T-cell (primary cell): ENCODE data around the gene CTSL. TPM values are rescaled to one million over a fixed set of nuclear protein-coding genes. Genes with fewer than 3 reads are reported as not detected.
"Not testable (repeated sequence)": the region's sequence is repeated elsewhere in the genome, so short reads cannot be mapped to it uniquely, and the experiment has no call there.

ENCODE experiments used
- ATAC-seq, 4 experiments: fragments of 200-7000 bp in 3 of 4; fragments of 150-1000 bp in 1 of 4; cut with Tn5 transposase; replicated peaks in 1 of 4; 1 replicate in 3 of 4; 2 replicates in 1 of 4; pipeline ENCODE4 v1.10.0; 2021; ENCODE audit warnings: moderate library complexity in 3 of 4, mild to moderate bottlenecking in 2 of 4, moderate number of reproducible peaks in 1 of 4
- CTCF ChIA-PET, 2 donors: fragments of 300-600 bp; sonication (Branson Sonifier 250); formaldehyde crosslinking; loops; one replicate each; lab custom pipeline; 2022; ENCODE audit warnings: antibody characterized with exemption in 2 of 2; lab: Charles Lee
- POLR2A ChIA-PET, 2 donors: fragments of 300-600 bp; sonication (Branson Sonifier 250); formaldehyde crosslinking; loops; one replicate each; lab custom pipeline; 2022; ENCODE audit warnings: antibody characterized with exemption in 2 of 2; lab: Charles Lee
- DNase-seq, 35 experiments: peaks; one replicate each; pipeline versions ENCODE4 v3.0.0 to v3.0.0-alpha.2; 2013 to 2023
- H3K27ac ChIP-seq: one replicate; pipeline ENCODE4 v1.5.1; 2013; ENCODE audit warnings: low read length
- H3K27me3 ChIP-seq, 2 experiments: replicated peaks in 1 of 2; 1 replicate in 1 of 2; 2 replicates in 1 of 2; pipeline versions ENCODE4 v1.6.1 to v1.7.0; 2013; ENCODE audit warnings: low read length in 1 of 2, mixed read lengths in 1 of 2; ENCODE audit not compliant: control insufficient read depth in 2 of 2, insufficient read depth in 2 of 2; ENCODE audit errors: extremely low read depth in 1 of 2
- H3K36me3 ChIP-seq, 2 donors: 1 replicate in 1 of 2; 2 replicates in 1 of 2; pipeline versions ENCODE4 v1.6.1 to v1.7.0; 2013; ENCODE audit warnings: low read length in 1 of 2; ENCODE audit not compliant: control insufficient read depth in 2 of 2, insufficient read depth in 1 of 2; ENCODE audit errors: extremely low read depth in 1 of 2
- H3K4me1 ChIP-seq, 2 experiments: 1 replicate in 1 of 2; 2 replicates in 1 of 2; pipeline versions ENCODE4 v1.6.1 to v1.7.0; 2013; ENCODE audit warnings: low read length in 2 of 2, mixed read lengths in 1 of 2; ENCODE audit not compliant: insufficient read depth in 2 of 2, control insufficient read depth in 1 of 2; ENCODE audit errors: extremely low read depth in 1 of 2
- H3K4me3 ChIP-seq, 2 donors: 1 replicate in 1 of 2; 2 replicates in 1 of 2; pipeline versions ENCODE4 v1.5.1 to v1.7.0; 2013; ENCODE audit warnings: mild to moderate bottlenecking in 2 of 2, low read length in 1 of 2, moderate library complexity in 1 of 2; ENCODE audit not compliant: control insufficient read depth in 1 of 2; ENCODE audit errors: extremely low read depth in 1 of 2
- H3K9me3 ChIP-seq: 2 replicates; pipeline ENCODE4 v1.7.0; 2013
- H3K27ac Mint-ChIP-seq, 2 donors: one replicate each; pipeline ENCODE4 v1.8.0; 2020 to 2021; ENCODE audit warnings: mild to moderate bottlenecking in 2 of 2, mixed read lengths in 2 of 2
- H3K27me3 Mint-ChIP-seq, 2 donors: one replicate each; pipeline ENCODE4 v1.8.0; 2021 to 2022; ENCODE audit warnings: mixed read lengths in 2 of 2
- H3K36me3 Mint-ChIP-seq: one replicate; pipeline ENCODE4 v1.8.0; 2021; ENCODE audit warnings: mixed read lengths
- H3K4me1 Mint-ChIP-seq, 3 donors: one replicate each; pipeline ENCODE4 v1.8.0; 2020 to 2022; ENCODE audit warnings: mixed read lengths in 3 of 3, mild to moderate bottlenecking in 1 of 3
- H3K4me3 Mint-ChIP-seq, 3 donors: one replicate each; pipeline ENCODE4 v1.8.0; 2020 to 2022; ENCODE audit warnings: mild to moderate bottlenecking in 3 of 3, mixed read lengths in 3 of 3, moderate library complexity in 3 of 3
- H3K9me3 Mint-ChIP-seq, 3 donors: one replicate each; pipeline ENCODE4 v1.8.0; 2020 to 2022; ENCODE audit warnings: mixed read lengths in 3 of 3
- whole genome bisulfite sequencing: methylation state at CpG from one replicate; pipeline ENCODE4 v1.1.5; 2013; ENCODE audit warnings: missing lambda C conversion rate; ENCODE audit not compliant: insufficient coverage; 5-methylcytosine and 5-hydroxymethylcytosine counted together
- total RNA-seq, 35 experiments: library from RNA in 6 of 35; stranded (reverse) in 6 of 35; fragments of 120-200 nt in 1 of 35; gene quantifications; one replicate each; pipeline versions ENCODE4 v1.2.1 to v1.2.4 and lab custom pipeline; 2013 to 2026

Gene CTSL
- total RNA-seq, 5 donors from 2014 or later (not counting 1 experiment from before 2014, with no cell fraction given): 0.54 to 141 (median 54.5) TPM

GRCh38 chr9:87739546-87739945 lies 13.6 kb downstream of the CTSL start:
- H3K36me3 Mint-ChIP-seq: no peaks in the 10 kb centered on the region
- H3K27me3 ChIP-seq: peaks cover 0 to 2% of the 10 kb centered on the region in 2 experiments
- H3K36me3 ChIP-seq: no peaks in the 10 kb centered on the region
- peaks cover 4 to 11% (median 8%) of the 10 kb centered on the region in 3 donors for H3K9me3 Mint-ChIP-seq
- H3K4me1 Mint-ChIP-seq: peaks cover 5 to 9% (median 7%) of the 10 kb centered on the region in 3 donors
- CTCF ChIA-PET: no interaction called here
- 88% methylated on average over 2 of the region's 3 CpGs for WGBS
- no peaks in the 10 kb centered on the region for H3K9me3 ChIP-seq
- no peak overlapping the region for H3K27ac ChIP-seq
- DNase-seq (no peak), ATAC-seq (no peak)
- no peak overlapping the region for H3K4me3 ChIP-seq
- H3K4me1 ChIP-seq: peaks cover 0 to 8% of the 10 kb centered on the region in 2 experiments
- POLR2A ChIA-PET: no interaction called here
- H3K27ac Mint-ChIP-seq: no peak overlapping the region
- no peak overlapping the region for H3K4me3 Mint-ChIP-seq
- H3K27me3 Mint-ChIP-seq: peaks cover 7 to 15% of the 10 kb centered on the region in 2 donors

- Histone ChIP-seq H3K36me3 (no peaks in the 10 kb centered on the region), H3K27ac (no peak overlapping the region), H3K4me1 (peaks cover 0 to 8% of the 10 kb centered on the region in 2 experiments), H3K4me3 (no peak overlapping the region), H3K27me3 (peaks cover 0 to 2% of the 10 kb centered on the region in 2 experiments), H3K9me3 (no peaks in the 10 kb centered on the region)
- peaks cover 7 to 15% of the 10 kb centered on the region in 2 donors for H3K27me3 Mint-ChIP-seq
- H3K4me1 Mint-ChIP-seq: peaks cover 5 to 9% (median 7%) of the 10 kb centered on the region in 3 donors
- H3K4me3 Mint-ChIP-seq: no peak overlapping the region
- no peak for DNase-seq
- no CpG with 5 or more reads among the region's 3 CpGs for WGBS
- no peaks in the 10 kb centered on the region for H3K36me3 Mint-ChIP-seq
- ATAC-seq: no peak
- H3K27ac Mint-ChIP-seq: no peak overlapping the region
- POLR2A ChIA-PET: no interaction called here
- CTCF ChIA-PET: no interaction called here
- peaks cover 4 to 11% (median 8%) of the 10 kb centered on the region in 3 donors for H3K9me3 Mint-ChIP-seq
Observed at GRCh38 chr9:87740209-87740608, 14.3 kb downstream of the CTSL start.

GRCh38 chr9:87741326-87741725 lies 15.4 kb downstream of the CTSL start:
- no peak overlapping the region for H3K4me3 Mint-ChIP-seq
- ChIA-PET CTCF (no interaction called here), POLR2A (no interaction called here)
- Histone ChIP-seq H3K4me1 (peaks cover 0 to 8% of the 10 kb centered on the region in 2 experiments), H3K27ac (no peak overlapping the region), H3K9me3 (no peaks in the 10 kb centered on the region), H3K27me3 (peaks cover 0 to 2% of the 10 kb centered on the region in 2 experiments), H3K36me3 (no peaks in the 10 kb centered on the region), H3K4me3 (no peak overlapping the region)
- peaks cover 7 to 10% of the 10 kb centered on the region in 2 donors for H3K27me3 Mint-ChIP-seq
- H3K4me1 Mint-ChIP-seq: peaks cover 5 to 9% (median 7%) of the 10 kb centered on the region in 3 donors
- no peak overlapping the region for H3K27ac Mint-ChIP-seq
- ATAC-seq (no peak), DNase-seq (no peak)
- H3K36me3 Mint-ChIP-seq: no peaks in the 10 kb centered on the region
- H3K9me3 Mint-ChIP-seq: peaks cover 4 to 11% (median 8%) of the 10 kb centered on the region in 3 donors
- WGBS: 43% methylated on average over 1 of the region's 4 CpGs

- no peak overlapping the region for H3K4me3 ChIP-seq
- ChIA-PET POLR2A (no interaction called here), CTCF (no interaction called here)
- H3K36me3 ChIP-seq: no peaks in the 10 kb centered on the region
- H3K27ac ChIP-seq: no peak overlapping the region
- no peaks in the 10 kb centered on the region for H3K9me3 ChIP-seq
- H3K36me3 Mint-ChIP-seq: no peaks in the 10 kb centered on the region
- H3K27ac Mint-ChIP-seq: no peak overlapping the region
- peaks cover 5 to 9% (median 7%) of the 10 kb centered on the region in 3 donors for H3K4me1 Mint-ChIP-seq
- peaks cover 0 to 8% of the 10 kb centered on the region in 2 experiments for H3K4me1 ChIP-seq
- DNase-seq: no peak
- H3K9me3 Mint-ChIP-seq: peaks cover 4 to 11% (median 8%) of the 10 kb centered on the region in 3 donors
- peaks cover 0 to 2% of the 10 kb centered on the region in 2 experiments for H3K27me3 ChIP-seq
- no peak overlapping the region for H3K4me3 Mint-ChIP-seq
- WGBS: no CpG with 5 or more reads among the region's 5 CpGs
- peaks cover 7% of the 10 kb centered on the region in 2 donors for H3K27me3 Mint-ChIP-seq
- no peak for ATAC-seq
Observed at GRCh38 chr9:87741891-87742290, 16.0 kb downstream of the CTSL start.

- Histone ChIP-seq H3K27ac (no peak overlapping the region), H3K9me3 (no peaks in the 10 kb centered on the region), H3K36me3 (no peaks in the 10 kb centered on the region), H3K4me1 (peaks cover 0 to 8% of the 10 kb centered on the region in 2 experiments), H3K27me3 (peaks cover 0 to 2% of the 10 kb centered on the region in 2 experiments), H3K4me3 (no peak overlapping the region)
- ChIA-PET POLR2A (interaction anchor here in 1 of 2 donors (0.6 kb wide), 1 partner anchor 293 kb away, joined by 5 read pairs; no protein-coding TSS in a partner anchor), CTCF (no interaction called here)
- Mint-ChIP-seq H3K36me3 (no peaks in the 10 kb centered on the region), H3K4me1 (peaks cover 5 to 9% (median 7%) of the 10 kb centered on the region in 3 donors), H3K9me3 (peaks cover 4 to 11% (median 8%) of the 10 kb centered on the region in 3 donors), H3K4me3 (no peak overlapping the region), H3K27ac (no peak overlapping the region), H3K27me3 (peaks cover 12% of the 10 kb centered on the region in 2 donors)
- no peak for ATAC-seq
- no peak for DNase-seq
- 90% methylated on average over 2 of the region's 3 CpGs for WGBS
Observed at GRCh38 chr9:87742813-87743428, 17.0 kb downstream of the CTSL start.

- no CpG with 5 or more reads among the region's 7 CpGs for WGBS
- H3K27ac ChIP-seq, H3K4me1 Mint-ChIP-seq, H3K36me3 ChIP-seq, H3K4me3 Mint-ChIP-seq, POLR2A ChIA-PET, CTCF ChIA-PET, H3K9me3 ChIP-seq, H3K4me3 ChIP-seq, H3K27me3 ChIP-seq, ATAC-seq, H3K36me3 Mint-ChIP-seq, DNase-seq, H3K27ac Mint-ChIP-seq: not testable (repeated sequence)
- Mint-ChIP-seq H3K9me3 (peaks cover 4 to 11% (median 8%) of the 10 kb centered on the region in 3 donors), H3K27me3 (peaks cover 13% of the 10 kb centered on the region in 2 donors)
- H3K4me1 ChIP-seq: peaks cover 0 to 10% of the 10 kb centered on the region in 2 experiments
Observed at GRCh38 chr9:87744247-87744646, 18.3 kb downstream of the CTSL start.
